ENCODE data around the gene FOXP2.

DNA sequence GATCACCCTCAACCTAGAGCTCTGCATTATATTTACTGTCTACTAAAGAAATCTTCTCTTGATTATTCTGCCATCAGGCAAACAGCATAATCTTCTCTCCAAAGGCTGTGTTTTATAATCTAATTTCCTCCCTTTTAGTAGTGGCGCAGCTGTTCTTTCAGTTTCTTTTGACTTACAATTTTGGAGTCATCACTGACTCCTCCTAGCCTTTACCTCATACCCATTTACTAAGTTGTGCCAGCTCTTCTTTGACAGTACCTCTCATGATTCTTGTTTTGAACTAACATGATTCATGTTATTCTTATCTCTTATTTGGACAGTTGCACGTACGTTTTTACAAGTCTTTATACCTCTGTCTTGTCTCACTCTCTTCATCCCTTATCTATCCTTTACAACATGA lies 113.0 kb downstream of the FOXP2 start:
- no peak for TF ChIP-seq ZFP36 (IDR thresholded peaks at IDR 0.05; ENCODE audit: borderline replicate concordance, partially characterized antibody)
- TF ChIP-seq EP300 (IDR thresholded peaks at IDR 0.05): no peak
- TF ChIP-seq, protein P1, sequence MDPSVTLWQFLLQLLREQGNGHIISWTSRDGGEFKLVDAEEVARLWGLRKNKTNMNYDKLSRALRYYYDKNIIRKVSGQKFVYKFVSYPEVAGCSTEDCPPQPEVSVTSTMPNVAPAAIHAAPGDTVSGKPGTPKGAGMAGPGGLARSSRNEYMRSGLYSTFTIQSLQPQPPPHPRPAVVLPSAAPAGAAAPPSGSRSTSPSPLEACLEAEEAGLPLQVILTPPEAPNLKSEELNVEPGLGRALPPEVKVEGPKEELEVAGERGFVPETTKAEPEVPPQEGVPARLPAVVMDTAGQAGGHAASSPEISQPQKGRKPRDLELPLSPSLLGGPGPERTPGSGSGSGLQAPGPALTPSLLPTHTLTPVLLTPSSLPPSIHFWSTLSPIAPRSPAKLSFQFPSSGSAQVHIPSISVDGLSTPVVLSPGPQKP (IDR thresholded peaks at IDR 0.05; ENCODE audit: low read depth, low read length): no peak
- no peak for TF ChIP-seq POLR2A (IDR thresholded peaks at IDR 0.05; ENCODE audit: low read length)
- TF ChIP-seq, protein P2, sequence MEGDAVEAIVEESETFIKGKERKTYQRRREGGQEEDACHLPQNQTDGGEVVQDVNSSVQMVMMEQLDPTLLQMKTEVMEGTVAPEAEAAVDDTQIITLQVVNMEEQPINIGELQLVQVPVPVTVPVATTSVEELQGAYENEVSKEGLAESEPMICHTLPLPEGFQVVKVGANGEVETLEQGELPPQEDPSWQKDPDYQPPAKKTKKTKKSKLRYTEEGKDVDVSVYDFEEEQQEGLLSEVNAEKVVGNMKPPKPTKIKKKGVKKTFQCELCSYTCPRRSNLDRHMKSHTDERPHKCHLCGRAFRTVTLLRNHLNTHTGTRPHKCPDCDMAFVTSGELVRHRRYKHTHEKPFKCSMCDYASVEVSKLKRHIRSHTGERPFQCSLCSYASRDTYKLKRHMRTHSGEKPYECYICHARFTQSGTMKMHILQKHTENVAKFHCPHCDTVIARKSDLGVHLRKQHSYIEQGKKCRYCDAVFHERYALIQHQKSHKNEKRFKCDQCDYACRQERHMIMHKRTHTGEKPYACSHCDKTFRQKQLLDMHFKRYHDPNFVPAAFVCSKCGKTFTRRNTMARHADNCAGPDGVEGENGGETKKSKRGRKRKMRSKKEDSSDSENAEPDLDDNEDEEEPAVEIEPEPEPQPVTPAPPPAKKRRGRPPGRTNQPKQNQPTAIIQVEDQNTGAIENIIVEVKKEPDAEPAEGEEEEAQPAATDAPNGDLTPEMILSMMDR (IDR thresholded peaks at IDR 0.05): no peak
- TF ChIP-seq, protein P3, sequence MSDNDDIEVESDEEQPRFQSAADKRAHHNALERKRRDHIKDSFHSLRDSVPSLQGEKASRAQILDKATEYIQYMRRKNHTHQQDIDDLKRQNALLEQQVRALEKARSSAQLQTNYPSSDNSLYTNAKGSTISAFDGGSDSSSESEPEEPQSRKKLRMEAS (IDR thresholded peaks at IDR 0.05): no peak
- TF ChIP-seq JUNB (IDR thresholded peaks at IDR 0.05): no peak
- TF ChIP-seq CBX2 (IDR thresholded peaks at IDR 0.05; ENCODE audit: borderline replicate concordance, low read depth): no peak
- TF ChIP-seq, protein P4, sequence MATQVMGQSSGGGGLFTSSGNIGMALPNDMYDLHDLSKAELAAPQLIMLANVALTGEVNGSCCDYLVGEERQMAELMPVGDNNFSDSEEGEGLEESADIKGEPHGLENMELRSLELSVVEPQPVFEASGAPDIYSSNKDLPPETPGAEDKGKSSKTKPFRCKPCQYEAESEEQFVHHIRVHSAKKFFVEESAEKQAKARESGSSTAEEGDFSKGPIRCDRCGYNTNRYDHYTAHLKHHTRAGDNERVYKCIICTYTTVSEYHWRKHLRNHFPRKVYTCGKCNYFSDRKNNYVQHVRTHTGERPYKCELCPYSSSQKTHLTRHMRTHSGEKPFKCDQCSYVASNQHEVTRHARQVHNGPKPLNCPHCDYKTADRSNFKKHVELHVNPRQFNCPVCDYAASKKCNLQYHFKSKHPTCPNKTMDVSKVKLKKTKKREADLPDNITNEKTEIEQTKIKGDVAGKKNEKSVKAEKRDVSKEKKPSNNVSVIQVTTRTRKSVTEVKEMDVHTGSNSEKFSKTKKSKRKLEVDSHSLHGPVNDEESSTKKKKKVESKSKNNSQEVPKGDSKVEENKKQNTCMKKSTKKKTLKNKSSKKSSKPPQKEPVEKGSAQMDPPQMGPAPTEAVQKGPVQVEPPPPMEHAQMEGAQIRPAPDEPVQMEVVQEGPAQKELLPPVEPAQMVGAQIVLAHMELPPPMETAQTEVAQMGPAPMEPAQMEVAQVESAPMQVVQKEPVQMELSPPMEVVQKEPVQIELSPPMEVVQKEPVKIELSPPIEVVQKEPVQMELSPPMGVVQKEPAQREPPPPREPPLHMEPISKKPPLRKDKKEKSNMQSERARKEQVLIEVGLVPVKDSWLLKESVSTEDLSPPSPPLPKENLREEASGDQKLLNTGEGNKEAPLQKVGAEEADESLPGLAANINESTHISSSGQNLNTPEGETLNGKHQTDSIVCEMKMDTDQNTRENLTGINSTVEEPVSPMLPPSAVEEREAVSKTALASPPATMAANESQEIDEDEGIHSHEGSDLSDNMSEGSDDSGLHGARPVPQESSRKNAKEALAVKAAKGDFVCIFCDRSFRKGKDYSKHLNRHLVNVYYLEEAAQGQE (IDR thresholded peaks at IDR 0.05): no peak
- TF ChIP-seq, protein P5, sequence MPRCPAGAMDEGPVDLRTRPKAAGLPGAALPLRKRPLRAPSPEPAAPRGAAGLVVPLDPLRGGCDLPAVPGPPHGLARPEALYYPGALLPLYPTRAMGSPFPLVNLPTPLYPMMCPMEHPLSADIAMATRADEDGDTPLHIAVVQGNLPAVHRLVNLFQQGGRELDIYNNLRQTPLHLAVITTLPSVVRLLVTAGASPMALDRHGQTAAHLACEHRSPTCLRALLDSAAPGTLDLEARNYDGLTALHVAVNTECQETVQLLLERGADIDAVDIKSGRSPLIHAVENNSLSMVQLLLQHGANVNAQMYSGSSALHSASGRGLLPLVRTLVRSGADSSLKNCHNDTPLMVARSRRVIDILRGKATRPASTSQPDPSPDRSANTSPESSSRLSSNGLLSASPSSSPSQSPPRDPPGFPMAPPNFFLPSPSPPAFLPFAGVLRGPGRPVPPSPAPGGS (IDR thresholded peaks at IDR 0.05): no peak
- TF ChIP-seq RCOR1 (IDR thresholded peaks at IDR 0.05; ENCODE audit: low read depth, low read length): no peak
- TF ChIP-seq CHD2 (IDR thresholded peaks at IDR 0.05; ENCODE audit: low read length, partially characterized antibody): no peak
- TF ChIP-seq FOSB (CRISPR knock-in tag; IDR thresholded peaks at IDR 0.05): no peak
- no peak for TF ChIP-seq NFE2L2 (conservative IDR thresholded peaks at IDR 0.05; ENCODE audit: low read length)
